ENCODE measurements around the gene IFNL4.

GRCh38 chr19:39208175-39208795 lies 40.4 kb downstream of the IFNL4 start:
- no peak for TF ChIP-seq CTCF (IDR thresholded peaks at IDR 0.05)
- no peak for TF ChIP-seq POLR2A (IDR thresholded peaks at IDR 0.05)
